K562 (cell line): ENCODE data around the gene C15orf62. TPM values are rescaled to one million over a fixed set of nuclear protein-coding genes. Genes with fewer than 3 reads are reported as not detected.

Experiments
- ATAC-seq: fragments of 200-7000 bp; cut with Tn5 transposase; 3 replicates; pipeline ENCODE4 v1.9.1; 2020; ENCODE audit warnings: moderate library complexity
- BruUV-seq: library from RNA; stranded (reverse); fragments of 400-500 nt; replicated peaks from 2 replicates; lab custom pipeline; 2021; lab: Mats Ljungman, UMichigan
- CTCF ChIA-PET: fragments of 300-600 bp; formaldehyde crosslinking; extraction: SDS; loops from one replicate; lab custom pipeline; 2021; ENCODE audit warnings: low intra/inter-chr PET ratio; lab: Yijun Ruan, JAX
- POLR2A ChIA-PET: fragments of 300-600, 350-650 bp; sonication (Branson Sonifier 250); formaldehyde crosslinking; extraction: SDS; loops from one replicate; lab custom pipeline; 2021; ENCODE audit warnings: antibody characterized with exemption, inconsistent platforms; lab: Yijun Ruan, JAX
- DNase-seq, 4 experiments: peaks; one replicate each; pipeline versions ENCODE4 v3.0.0 to v3.0.0-alpha.2; 2011 to 2018; ENCODE audit warnings: low spot score in 3 of 4, mixed read lengths in 3 of 4; ENCODE audit errors: extremely low read depth in 1 of 4
- FAIRE-seq: peaks from 2 replicates; lab custom pipeline; 2011; peaks lifted over from hg19 to GRCh38; lab: Jason Lieb, UNC
- H2AFZ ChIP-seq: 2 replicates; pipeline ENCODE4 v1.6.0; 2011; ENCODE audit warnings: low read depth, low read length, control low read depth, inconsistent platforms
- H3K27ac ChIP-seq: fragments of 200-600 bp; 3 replicates; pipeline ENCODE4 v1.8.0; 2011; ENCODE audit warnings: low read depth, mild to moderate bottlenecking, control low read depth, inconsistent platforms, low read length, moderate library complexity, mixed read lengths; ENCODE audit errors: extremely low read depth
- H3K27me3 ChIP-seq, 2 experiments: fragments of 300-600 bp in 1 of 2; 2 replicates in 1 of 2; 3 replicates in 1 of 2; pipeline versions ENCODE4 v1.6.0 to v1.8.0; 2011; ENCODE audit warnings: inconsistent platforms in 2 of 2, low read length in 2 of 2, mild to moderate bottlenecking in 1 of 2, mixed read lengths in 1 of 2, moderate library complexity in 1 of 2; ENCODE audit not compliant: control insufficient read depth in 2 of 2, insufficient read depth in 2 of 2
- H3K36me3 ChIP-seq: fragments of 300-600 bp; 3 replicates; pipeline ENCODE4 v1.8.0; 2011; ENCODE audit warnings: mild to moderate bottlenecking, low read length, inconsistent platforms; ENCODE audit not compliant: control insufficient read depth, insufficient read depth
- H3K4me1 ChIP-seq, 2 experiments: fragments of 200-600 bp in 1 of 2; replicated peaks in 1 of 2; 2 replicates in 1 of 2; 3 replicates in 1 of 2; pipeline versions ENCODE4 v1.5.1 to v1.8.0; 2011; ENCODE audit warnings: inconsistent platforms in 2 of 2, low read length in 2 of 2, mild to moderate bottlenecking in 1 of 2, mixed read lengths in 1 of 2, moderate library complexity in 1 of 2; ENCODE audit not compliant: control insufficient read depth in 2 of 2, insufficient read depth in 2 of 2
- H3K4me2 ChIP-seq: 2 replicates; pipeline ENCODE4 v1.6.1; 2011; ENCODE audit warnings: low read length, control low read depth, inconsistent platforms, mixed read lengths; ENCODE audit not compliant: insufficient read depth
- H3K4me3 ChIP-seq: fragments of 200-600 bp; sonication (generic), shearing (Covaris generic); 2 replicates; pipeline ENCODE4 v1.5.1; 2016; ENCODE audit warnings: control low read depth, inconsistent platforms
- H3K79me2 ChIP-seq: fragments of 200-600 bp; 3 replicates; pipeline ENCODE4 v1.8.0; 2011; ENCODE audit warnings: low read length, inconsistent platforms; ENCODE audit not compliant: control insufficient read depth, insufficient read depth
- H3K9ac ChIP-seq, 2 experiments: 2 replicates each; pipeline versions ENCODE4 v1.6.0 to v1.6.1; 2011; ENCODE audit warnings: low read depth in 2 of 2, low read length in 2 of 2, control low read depth in 1 of 2, inconsistent platforms in 1 of 2, mild to moderate bottlenecking in 1 of 2, mixed read lengths in 1 of 2; ENCODE audit not compliant: insufficient read depth in 1 of 2
- H3K9me1 ChIP-seq: one replicate; pipeline ENCODE4 v1.6.0; 2011; ENCODE audit warnings: inconsistent platforms, mild to moderate bottlenecking, low read length, moderate library complexity; ENCODE audit not compliant: control insufficient read depth, insufficient read depth
- H3K9me3 ChIP-seq: replicated peaks from 2 replicates; pipeline ENCODE4 v1.5.1; 2011; ENCODE audit warnings: low read depth, low read length, inconsistent platforms; ENCODE audit not compliant: control insufficient read depth, insufficient read depth
- H4K20me1 ChIP-seq: replicated peaks from 2 replicates; pipeline ENCODE4 v1.6.1; 2011; ENCODE audit warnings: low read length, inconsistent platforms, mixed read lengths; ENCODE audit not compliant: control insufficient read depth, insufficient read depth
- DACH1 ChIP-seq: fragments of 450-650 bp; IDR thresholded peaks from 2 replicates; pipeline ENCODE4 v1.6.1; 2018; ENCODE audit not compliant: partially characterized antibody
- DPF2 ChIP-seq: fragments of 450-650 bp; IDR thresholded peaks from 2 replicates; pipeline ENCODE4 v1.6.1; 2016
- FOXK2 ChIP-seq, 2 experiments: fragments of 450-650 bp; IDR thresholded peaks in 1 of 2; conservative IDR thresholded peaks in 1 of 2; 2 replicates each; pipeline ENCODE4 v1.6.1; 2016; ENCODE audit warnings: low read depth in 2 of 2, mild to moderate bottlenecking in 1 of 2
- RNF219 ChIP-seq: fragments of 250-450 bp; sonication (Bioruptor Pico); IDR thresholded peaks from 2 replicates; pipeline ENCODE4 v1.5.0; 2022; ENCODE audit warnings: mild to moderate bottlenecking
- SRSF1 ChIP-seq: fragments of 200-400 bp; formaldehyde crosslinking; IDR thresholded peaks from 2 replicates; pipeline ENCODE4 v1.6.1; 2017; ENCODE audit warnings: mild to moderate bottlenecking, low read depth, low read length, moderate library complexity
- STAG1 ChIP-seq: sonication (generic); formaldehyde crosslinking; IDR thresholded peaks from 2 replicates; pipeline ENCODE4 v1.5.0; 2020; ENCODE audit warnings: missing genetic modification reagents, borderline replicate concordance
- TARDBP ChIP-seq: fragments of 450-650 bp; IDR thresholded peaks from 2 replicates; pipeline ENCODE4 v1.6.1; 2016
- ZFP1 ChIP-seq: fragments of 450-650 bp; formaldehyde crosslinking; IDR thresholded peaks from 2 replicates; pipeline ENCODE4 v1.4.0; 2020; ENCODE audit warnings: mild to moderate bottlenecking, mixed read lengths
- WGBS: fragments of 100-300 bp; shearing (Covaris generic); methylation state at CpG from one replicate; pipeline ENCODE4 v1.1.6; 2016; ENCODE audit warnings: low coverage, mixed read lengths; ENCODE audit not compliant: insufficient coverage; ENCODE audit errors: missing lambda C conversion rate; 5-methylcytosine and 5-hydroxymethylcytosine counted together
- in situ Hi-C: fragments of 300-500 bp; cut with MboI; formaldehyde crosslinking; loops from 4 replicates; pipeline ENCODE4 v1.15.0; 2018; ENCODE audit warnings: inconsistent platforms, mixed read lengths
- intact Hi-C: fragments of 100-400 bp; cut with micrococcal nuclease; formaldehyde crosslinking; loops from 2 replicates; pipeline ENCODE4 v1.14.2; 2022
- polyA plus RNA-seq, 8 experiments: library from polyadenylated mRNA; depleted of rRNA in 4 of 8; stranded (reverse) in 5 of 8; unstranded in 3 of 8; fragments of >200 nt; fragmentation: Nextera tagmentation in 2 of 8; fragmentation: Illumina TruSeq in 1 of 8; extraction: Ambion mirVana in 2 of 8; extraction: Trizol in 1 of 8; gene quantifications; 2 replicates each; pipeline versions ENCODE4 v1.2.1 to v1.2.3, GENCODE V29; 2011 to 2014; ENCODE audit warnings: inconsistent platforms in 1 of 8, missing spikeins in 1 of 8
- total RNA-seq, 7 experiments: library from RNA; depleted of rRNA in 6 of 7; stranded (reverse); fragments of >200 nt in 6 of 7; fragmentation: Illumina TruSeq in 2 of 7; extraction: Trizol in 2 of 7; gene quantifications; 2 replicates each; pipeline versions ENCODE4 v1.2.1 to v1.2.3, GENCODE V29; 2011 to 2021; ENCODE audit warnings: low replicate concordance in 1 of 7
- TF ChIP-seq, protein P1 (sequence below): fragments of 250-450 bp; sonication (Bioruptor Pico); IDR thresholded peaks from 2 replicates; pipeline ENCODE4 v1.4.0; 2020; ENCODE audit warnings: mild to moderate bottlenecking, moderate library complexity

Gene C15orf62
- total and polyA plus RNA-seq, 9 of the 15 experiments (the other 6 are each of a cell fraction or from before 2014, with no cell fraction given), result 0.01 to 0.76 (median 0.30) TPM; not detected in 1

DNA sequence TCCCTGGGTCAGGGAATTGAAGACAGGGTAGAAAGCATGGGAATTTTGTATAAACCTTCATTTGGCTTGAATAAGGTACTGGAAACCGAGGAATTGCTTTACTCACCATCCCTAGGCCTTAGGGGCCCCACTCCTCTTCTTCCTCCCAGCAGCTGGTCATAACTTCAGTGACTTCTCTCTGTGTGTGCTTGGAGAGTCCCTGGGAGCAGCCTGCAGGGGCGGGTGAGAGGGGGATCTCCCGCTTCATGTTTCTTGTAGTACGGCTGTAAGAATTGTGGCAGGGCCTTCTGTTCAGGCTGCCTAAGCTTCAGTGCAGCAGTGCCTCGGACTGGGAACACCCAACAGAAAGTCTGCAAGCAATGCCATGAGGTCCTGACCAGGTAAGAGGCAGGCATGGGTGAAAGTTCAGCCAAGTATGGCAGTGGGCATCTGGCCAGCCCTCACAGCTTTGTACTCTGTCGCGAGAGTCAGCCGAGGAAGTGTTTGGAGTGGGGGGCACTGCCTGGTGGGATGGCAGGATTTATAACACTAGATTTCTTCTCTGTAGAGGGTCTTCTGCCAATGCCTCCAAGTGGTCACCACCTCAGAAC lies 39.2 kb downstream of the C15orf62 start (continued):
- TF ChIP-seq RNF219 (CRISPR knock-in tag), result no peak
- TF ChIP-seq, protein P1, sequence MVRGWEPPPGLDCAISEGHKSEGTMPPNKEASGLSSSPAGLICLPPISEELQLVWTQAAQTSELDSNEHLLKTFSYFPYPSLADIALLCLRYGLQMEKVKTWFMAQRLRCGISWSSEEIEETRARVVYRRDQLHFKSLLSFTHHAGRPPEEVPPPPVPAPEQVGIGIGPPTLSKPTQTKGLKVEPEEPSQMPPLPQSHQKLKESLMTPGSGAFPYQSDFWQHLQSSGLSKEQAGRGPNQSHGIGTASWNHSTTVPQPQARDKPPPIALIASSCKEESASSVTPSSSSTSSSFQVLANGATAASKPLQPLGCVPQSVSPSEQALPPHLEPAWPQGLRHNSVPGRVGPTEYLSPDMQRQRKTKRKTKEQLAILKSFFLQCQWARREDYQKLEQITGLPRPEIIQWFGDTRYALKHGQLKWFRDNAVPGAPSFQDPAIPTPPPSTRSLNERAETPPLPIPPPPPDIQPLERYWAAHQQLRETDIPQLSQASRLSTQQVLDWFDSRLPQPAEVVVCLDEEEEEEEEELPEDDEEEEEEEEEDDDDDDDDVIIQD (CRISPR knock-in tag), result no peak
- TF ChIP-seq STAG1 (CRISPR knock-in tag), result no peak

GRCh38 chr15:40812721-40813425 lies 43.1 kb downstream of the C15orf62 start:
- Histone ChIP-seq H3K9ac (peak overlapping the region in 1 of 2 experiments; percentile 31; a peak in 2 of 4 replicates), H3K9me1 (no peaks in the 10 kb centered on the region), H3K9me3 (no peaks in the 10 kb centered on the region), H2AFZ (no peak overlapping the region), H3K4me2 (no peak overlapping the region), H3K27me3 (no peaks in the 10 kb centered on the region), H3K79me2 (peaks cover under 1% of the 10 kb centered on the region; the same call in 1 of the 3 replicates), H4K20me1 (no peaks in the 10 kb centered on the region), H3K27ac (no peak overlapping the region), H3K4me1 (peaks cover 8 to 22% of the 10 kb centered on the region in 2 experiments), H3K4me3 (no peak overlapping the region), H3K36me3 (peaks cover 26% of the 10 kb centered on the region)
- TF ChIP-seq FOXK2 (conservative IDR thresholded peaks at IDR 0.05 in 1 of 2, IDR thresholded peaks at IDR 0.05 in 1 of 2; ENCODE audit: low read depth in 2 of 2) (no peak), DPF2 (no peak), DACH1 (no peak), ZFP1 (CRISPR knock-in tag) (no peak), SRSF1 (no peak), TARDBP (no peak)
- BruUV-seq, result no TSS peak
- in situ Hi-C loops (no loop called here), intact Hi-C loops (no loop called here)
- FAIRE-seq (no peak), ATAC-seq (no peak), DNase-seq (no peak)
- ChIA-PET POLR2A (interaction anchor here (0.5 kb wide), 1 partner anchor 24 kb away, joined by 3 read pairs; no protein-coding TSS in a partner anchor), CTCF (no interaction called here)
- 80% methylated on average over 12 of the region's 12 CpGs for WGBS
